Loucy (cell line): ENCODE measurements around the gene NDUFB7.
"Not testable (repeated sequence)": the region's sequence is repeated elsewhere in the genome, so short reads cannot be mapped to it uniquely, and the experiment has no call there.

Experiments
- H2AFZ ChIP-seq: fragments of 200-600 bp; sonication (generic); 2 replicates; pipeline ENCODE4 v1.6.0; 2016; ENCODE audit warnings: antibody characterized with exemption, mild to moderate bottlenecking, low read length, moderate library complexity
- H3F3A ChIP-seq: fragments of 200-600 bp; 2 replicates; pipeline ENCODE4 v1.6.0; 2016; ENCODE audit warnings: antibody characterized with exemption, low read depth, mild to moderate bottlenecking
- H3K27me3 ChIP-seq: fragments of 200-600 bp; sonication (generic); 2 replicates; pipeline ENCODE4 v1.6.1; 2014; ENCODE audit warnings: low read length, mild to moderate bottlenecking; ENCODE audit not compliant: insufficient read depth, poor library complexity, severe bottlenecking
- H3K36me3 ChIP-seq: fragments of 200-600 bp; sonication (generic); 2 replicates; pipeline ENCODE4 v1.6.1; 2016; ENCODE audit warnings: low read length; ENCODE audit not compliant: insufficient read depth
- H3K4me1 ChIP-seq: fragments of 200-600 bp; sonication (generic); 2 replicates; pipeline ENCODE4 v1.5.1; 2014; ENCODE audit warnings: low read length, mild to moderate bottlenecking; ENCODE audit not compliant: insufficient read depth, poor library complexity, severe bottlenecking
- H3K4me2 ChIP-seq: fragments of 200-600 bp; sonication (generic); 2 replicates; pipeline ENCODE4 v1.6.0; 2014; ENCODE audit warnings: antibody characterized with exemption, low read length, low read depth, mild to moderate bottlenecking; ENCODE audit not compliant: poor library complexity, severe bottlenecking
- H3K4me3 ChIP-seq: fragments of 200-600 bp; sonication (generic); 2 replicates; pipeline ENCODE4 v1.5.1; 2014; ENCODE audit warnings: low read length, mild to moderate bottlenecking, mixed read lengths; ENCODE audit not compliant: poor library complexity, severe bottlenecking
- H3K79me2 ChIP-seq: fragments of 200-600 bp; sonication (generic); 2 replicates; pipeline ENCODE4 v1.6.1; 2014; ENCODE audit warnings: low read length; ENCODE audit not compliant: insufficient read depth
- H3K9ac ChIP-seq: fragments of 200-600 bp; sonication (generic); 2 replicates; pipeline ENCODE4 v1.6.0; 2014; ENCODE audit warnings: mild to moderate bottlenecking, low read depth, low read length, moderate library complexity; ENCODE audit not compliant: poor library complexity, severe bottlenecking
- H3K9me2 ChIP-seq: fragments of 200-600 bp; sonication (generic); replicated peaks from 2 replicates; pipeline ENCODE4 v1.6.1; 2016; ENCODE audit warnings: low read depth, low read length, mixed read lengths
- H3K9me3 ChIP-seq: fragments of 200-600 bp; sonication (generic); 2 replicates; pipeline ENCODE4 v1.6.1; 2014; ENCODE audit warnings: mild to moderate bottlenecking, antibody characterized with exemption, low read length, low read depth; ENCODE audit not compliant: insufficient read depth
- H4K20me1 ChIP-seq: fragments of 200-600 bp; sonication (generic); 2 replicates; pipeline ENCODE4 v1.6.0; 2014; ENCODE audit warnings: antibody characterized with exemption, low read length, mild to moderate bottlenecking; ENCODE audit not compliant: insufficient read depth, poor library complexity, severe bottlenecking
- EZH2phosphoT487 ChIP-seq: fragments of 200-600 bp; IDR thresholded peaks from 2 replicates; pipeline ENCODE4 v1.6.1; 2018; ENCODE audit warnings: antibody characterized with exemption, mild to moderate bottlenecking, moderate library complexity, borderline replicate concordance
- TF ChIP-seq, protein P1 (sequence below): fragments of 200-600 bp; sonication (generic); conservative IDR thresholded peaks from 2 replicates; pipeline ENCODE4 v1.5.1; 2014; ENCODE audit warnings: mild to moderate bottlenecking, antibody characterized with exemption, low read length

NDUFB7 gene

DNA sequence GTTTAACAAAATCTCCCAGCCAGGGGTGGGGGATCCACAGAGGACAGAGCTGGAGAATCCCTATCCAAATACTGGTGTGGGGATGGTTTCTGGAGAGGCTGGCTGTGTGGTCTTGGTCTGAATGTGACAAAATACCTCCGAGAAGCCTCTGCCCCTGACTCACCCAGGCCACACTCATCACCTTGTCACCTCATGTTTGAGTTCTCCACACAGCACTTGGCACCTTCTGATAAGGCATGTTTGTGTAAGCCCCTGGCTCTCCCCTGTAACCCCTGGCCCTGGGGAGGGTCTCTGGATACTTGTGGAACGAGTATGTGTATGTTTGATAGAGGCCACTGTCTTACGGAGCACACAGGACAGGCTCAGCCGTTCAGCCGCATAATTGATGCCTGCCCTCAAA, 27.8 kb downstream of the NDUFB7 start:
- H3K4me1 ChIP-seq, result no peaks in the 10 kb centered on the region
- TF ChIP-seq, protein P1, sequence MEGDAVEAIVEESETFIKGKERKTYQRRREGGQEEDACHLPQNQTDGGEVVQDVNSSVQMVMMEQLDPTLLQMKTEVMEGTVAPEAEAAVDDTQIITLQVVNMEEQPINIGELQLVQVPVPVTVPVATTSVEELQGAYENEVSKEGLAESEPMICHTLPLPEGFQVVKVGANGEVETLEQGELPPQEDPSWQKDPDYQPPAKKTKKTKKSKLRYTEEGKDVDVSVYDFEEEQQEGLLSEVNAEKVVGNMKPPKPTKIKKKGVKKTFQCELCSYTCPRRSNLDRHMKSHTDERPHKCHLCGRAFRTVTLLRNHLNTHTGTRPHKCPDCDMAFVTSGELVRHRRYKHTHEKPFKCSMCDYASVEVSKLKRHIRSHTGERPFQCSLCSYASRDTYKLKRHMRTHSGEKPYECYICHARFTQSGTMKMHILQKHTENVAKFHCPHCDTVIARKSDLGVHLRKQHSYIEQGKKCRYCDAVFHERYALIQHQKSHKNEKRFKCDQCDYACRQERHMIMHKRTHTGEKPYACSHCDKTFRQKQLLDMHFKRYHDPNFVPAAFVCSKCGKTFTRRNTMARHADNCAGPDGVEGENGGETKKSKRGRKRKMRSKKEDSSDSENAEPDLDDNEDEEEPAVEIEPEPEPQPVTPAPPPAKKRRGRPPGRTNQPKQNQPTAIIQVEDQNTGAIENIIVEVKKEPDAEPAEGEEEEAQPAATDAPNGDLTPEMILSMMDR, result no peak
- TF ChIP-seq EZH2phosphoT487, result no peak
- H3F3A ChIP-seq, result no peaks in the 10 kb centered on the region
- H3K9me2 ChIP-seq, result no peaks in the 10 kb centered on the region
- no peak overlapping the region for H3K9ac ChIP-seq
- H3K4me2 ChIP-seq, result no peak overlapping the region
- peaks cover 3% of the 10 kb centered on the region for H4K20me1 ChIP-seq
- no peak overlapping the region for H2AFZ ChIP-seq
- H3K4me3 ChIP-seq, result no peak overlapping the region
- H3K79me2 ChIP-seq, result peaks cover 37% of the 10 kb centered on the region; the same call in 1 of the 2 replicates
- no peaks in the 10 kb centered on the region for H3K9me3 ChIP-seq
- H3K27me3 ChIP-seq, result no peaks in the 10 kb centered on the region
- 0 out of 2 replicates have a peak, but pooled peaks cover 7% of the 10 kb centered on the region for H3K36me3 ChIP-seq

DNA sequence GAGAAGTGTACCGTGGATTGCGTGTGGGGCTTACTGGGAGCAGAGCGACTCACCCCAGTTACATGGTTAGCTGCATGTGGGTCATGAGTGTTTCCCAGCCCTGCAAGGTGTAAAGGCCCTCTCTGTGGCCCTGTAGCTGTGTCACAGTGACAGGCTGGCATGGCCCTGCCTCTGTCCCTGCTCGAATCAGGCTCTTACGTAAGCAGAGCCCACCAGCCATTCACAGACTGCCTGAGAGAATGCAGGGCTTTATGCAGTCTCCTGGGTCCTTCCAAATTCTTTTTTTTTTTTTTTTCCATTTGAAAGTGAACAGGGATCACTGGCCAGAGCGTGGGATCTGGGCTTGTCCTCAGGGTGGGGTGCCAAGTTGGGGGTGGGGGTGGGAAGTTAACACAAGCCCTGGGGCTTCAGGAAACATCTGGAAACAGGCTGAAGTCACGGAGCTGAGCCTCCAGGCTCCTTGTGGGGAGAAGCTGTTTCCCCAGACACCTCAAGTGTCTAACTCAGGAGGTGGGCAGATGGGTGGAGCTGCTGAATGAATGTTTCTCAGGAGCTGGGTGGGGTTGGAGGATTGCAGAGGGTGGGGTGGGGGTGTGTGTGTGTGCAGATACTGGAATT, 29.0 kb downstream of the NDUFB7 start:
- no peaks in the 10 kb centered on the region for H3F3A ChIP-seq
- H3K36me3 ChIP-seq, result no peaks in the 10 kb centered on the region
- no peak overlapping the region for H3K4me3 ChIP-seq
- H3K9me2 ChIP-seq, result no peaks in the 10 kb centered on the region
- no peaks in the 10 kb centered on the region for H3K4me1 ChIP-seq
- H3K9ac ChIP-seq, result no peak overlapping the region
- TF ChIP-seq, protein P1, result no peak
- TF ChIP-seq EZH2phosphoT487, result no peak
- no peak overlapping the region for H3K4me2 ChIP-seq
- H4K20me1 ChIP-seq, result peaks cover 3% of the 10 kb centered on the region
- no peaks in the 10 kb centered on the region for H3K9me3 ChIP-seq
- H2AFZ ChIP-seq, result no peak overlapping the region
- H3K27me3 ChIP-seq, result no peaks in the 10 kb centered on the region
- H3K79me2 ChIP-seq, result peaks cover 41% of the 10 kb centered on the region

DNA sequence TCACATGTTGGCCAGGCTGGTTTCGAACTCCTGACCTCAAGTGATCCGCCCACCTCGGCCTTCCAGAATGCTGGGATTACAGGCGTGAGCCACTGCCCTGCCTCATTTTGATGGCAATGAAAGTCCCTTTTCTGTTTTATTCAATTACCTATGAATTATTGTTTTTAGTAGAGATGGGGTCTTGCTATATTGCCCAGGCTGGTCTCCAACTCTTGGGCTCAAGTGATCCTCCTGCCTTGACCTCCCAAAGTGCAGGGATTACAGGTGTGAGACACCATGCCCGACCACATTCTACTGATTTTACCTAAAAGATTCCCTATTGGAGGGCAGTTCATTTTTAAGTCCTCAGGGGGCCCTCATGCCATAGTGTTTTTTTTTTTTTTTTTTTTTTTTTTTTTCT, 29.9 kb downstream of the NDUFB7 start:
- H3K4me1 ChIP-seq, H3K4me2 ChIP-seq, H3F3A ChIP-seq, H3K9me2 ChIP-seq, H2AFZ ChIP-seq, H3K9me3 ChIP-seq, H4K20me1 ChIP-seq, H3K9ac ChIP-seq, H3K27me3 ChIP-seq, H3K4me3 ChIP-seq, H3K36me3 ChIP-seq: not testable (repeated sequence)
- H3K79me2 ChIP-seq, result peaks cover 46% of the 10 kb centered on the region
